CD4-positive, alpha-beta memory T cell (primary cell): ENCODE measurements around the gene DTD1. TPM values are rescaled to one million over a fixed set of nuclear protein-coding genes. Genes with fewer than 3 reads are reported as not detected.

Experiments used
- CTCF ChIA-PET: fragments of 350-600 bp; sonication (Branson Sonifier 250); formaldehyde crosslinking; loops from one replicate; lab custom pipeline; 2021; ENCODE audit warnings: inconsistent platforms; ENCODE audit not compliant: partially characterized antibody; lab: Charles Lee
- POLR2A ChIA-PET: fragments of 350-600 bp; sonication (Branson Sonifier 250); formaldehyde crosslinking; loops from one replicate; lab custom pipeline; 2021; ENCODE audit not compliant: partially characterized antibody; lab: Charles Lee
- DNase-seq, 5 donors: peaks; one replicate each; pipeline versions ENCODE4 v3.0.0 to v3.0.0-alpha.2; 2020 to 2022; ENCODE audit warnings: mixed read lengths in 1 of 5
- H3K27ac ChIP-seq: one replicate; pipeline ENCODE4 v1.7.0; 2013; ENCODE audit warnings: low read depth, low read length
- H3K27me3 ChIP-seq: 2 replicates; pipeline ENCODE4 v1.7.0; 2013; ENCODE audit warnings: mild to moderate bottlenecking, low read length, moderate library complexity; ENCODE audit not compliant: insufficient read depth
- H3K36me3 ChIP-seq: 2 replicates; pipeline ENCODE4 v1.7.0; 2013; ENCODE audit warnings: mild to moderate bottlenecking, low read length, moderate library complexity; ENCODE audit not compliant: insufficient read depth
- H3K4me1 ChIP-seq: 2 replicates; pipeline ENCODE4 v1.7.0; 2013; ENCODE audit warnings: mild to moderate bottlenecking, low read length, moderate library complexity; ENCODE audit not compliant: insufficient read depth
- H3K4me3 ChIP-seq, 2 donors: one replicate each; pipeline ENCODE4 v1.7.0; 2013; ENCODE audit warnings: low read length in 2 of 2, mild to moderate bottlenecking in 1 of 2
- H3K9me3 ChIP-seq, 2 donors: one replicate each; pipeline ENCODE4 v1.7.0; 2013; ENCODE audit warnings: low read length in 2 of 2, control low read depth in 1 of 2; ENCODE audit not compliant: control insufficient read depth in 1 of 2
- H3K27ac Mint-ChIP-seq, 7 donors: one replicate each; pipeline ENCODE4 v1.8.0; 2020 to 2021; ENCODE audit warnings: mixed read lengths in 7 of 7, mild to moderate bottlenecking in 6 of 7, inconsistent platforms in 3 of 7, moderate library complexity in 3 of 7
- H3K27me3 Mint-ChIP-seq, 2 donors: one replicate each; pipeline ENCODE4 v1.8.0; 2020 to 2021; ENCODE audit warnings: mixed read lengths in 2 of 2
- H3K36me3 Mint-ChIP-seq, 2 donors: one replicate each; pipeline ENCODE4 v1.8.0; 2020 to 2021; ENCODE audit warnings: mixed read lengths in 2 of 2, inconsistent platforms in 1 of 2, mild to moderate bottlenecking in 1 of 2
- H3K4me1 Mint-ChIP-seq, 4 donors: one replicate each; pipeline ENCODE4 v1.8.0; 2020 to 2021; ENCODE audit warnings: mixed read lengths in 4 of 4, mild to moderate bottlenecking in 1 of 4
- H3K4me3 Mint-ChIP-seq, 8 donors: one replicate each; pipeline ENCODE4 v1.8.0; 2020 to 2021; ENCODE audit warnings: mixed read lengths in 8 of 8, mild to moderate bottlenecking in 7 of 8, moderate library complexity in 6 of 8, inconsistent platforms in 3 of 8
- H3K9me3 Mint-ChIP-seq, 8 donors: one replicate each; pipeline ENCODE4 v1.8.0; 2020 to 2021; ENCODE audit warnings: mixed read lengths in 8 of 8, mild to moderate bottlenecking in 5 of 8, inconsistent platforms in 3 of 8, moderate library complexity in 1 of 8
- intact Hi-C: fragments of 100-400 bp; cut with micrococcal nuclease; formaldehyde crosslinking; loops from one replicate; pipeline ENCODE4 v1.15.1; 2023
- polyA plus RNA-seq, 2 donors: library from polyadenylated mRNA; unstranded; fragments of 300-500 nt; fragmentation: Illumina TruSeq; gene quantifications; one replicate each; pipeline ENCODE4 v1.2.3, GENCODE V29; 2021
- total RNA-seq, 2 experiments: library from RNA; stranded (reverse); gene quantifications; one replicate each; pipeline ENCODE4 v1.2.3, GENCODE V29; 2021

DTD1 gene
- total and polyA plus RNA-seq, 4 experiments from 2014 or later: 15.9 to 61.8 (median 38.0) TPM

DNA sequence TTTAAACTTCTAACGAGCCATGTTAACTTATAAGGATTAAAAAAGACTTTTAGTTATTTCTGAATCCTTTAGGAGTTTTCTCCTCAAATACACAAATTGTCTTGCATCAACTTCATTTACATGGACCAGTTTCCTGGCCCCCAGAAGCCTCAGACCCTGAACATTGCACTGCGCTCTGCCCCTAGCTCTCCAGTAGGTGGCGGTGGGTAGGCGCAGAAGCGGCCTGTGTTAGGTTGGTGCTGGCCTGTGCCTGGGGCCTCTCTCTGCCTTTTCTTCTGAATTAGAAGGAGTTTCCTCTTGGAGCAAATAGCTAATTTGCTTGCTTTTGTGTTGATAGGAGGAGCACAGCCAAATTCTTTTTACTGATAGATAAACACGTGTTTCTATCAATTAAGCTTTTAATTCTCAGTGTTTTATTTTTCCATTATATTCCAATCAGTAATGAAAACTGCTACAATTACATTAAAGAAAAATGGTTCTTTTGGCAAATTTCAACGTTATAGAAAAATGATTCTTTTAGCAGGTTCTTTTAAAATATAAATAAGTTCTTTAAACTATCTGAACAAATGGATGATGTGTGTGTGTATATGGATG, 44.4 kb downstream of the DTD1 start:
- Histone ChIP-seq H3K9me3 (no peaks in the 10 kb centered on the region), H3K27ac (no peak overlapping the region), H3K4me1 (no peaks in the 10 kb centered on the region), H3K27me3 (no peaks in the 10 kb centered on the region), H3K36me3 (peaks cover 6% of the 10 kb centered on the region), H3K4me3 (no peak overlapping the region)
- peak in 4 of 5 donors; percentile 20 to 33 (median 28) for DNase-seq
- Mint-ChIP-seq H3K27ac (no peak overlapping the region), H3K36me3 (peaks cover 41 to 43% of the 10 kb centered on the region in 2 donors), H3K9me3 (no peaks in the 10 kb centered on the region), H3K4me1 (peaks cover 0 to 5% (median 2%) of the 10 kb centered on the region in 4 donors), H3K4me3 (no peak overlapping the region), H3K27me3 (no peaks in the 10 kb centered on the region)
- POLR2A ChIA-PET: no interaction called here
- intact Hi-C loops: no loop called here
- CTCF ChIA-PET: interaction anchor here (0.7 to 1.4 kb wide), 7 partner anchors 9 to 424 kb away, joined by 3 to 10 read pairs (median 4); no protein-coding TSS in a partner anchor

DNA sequence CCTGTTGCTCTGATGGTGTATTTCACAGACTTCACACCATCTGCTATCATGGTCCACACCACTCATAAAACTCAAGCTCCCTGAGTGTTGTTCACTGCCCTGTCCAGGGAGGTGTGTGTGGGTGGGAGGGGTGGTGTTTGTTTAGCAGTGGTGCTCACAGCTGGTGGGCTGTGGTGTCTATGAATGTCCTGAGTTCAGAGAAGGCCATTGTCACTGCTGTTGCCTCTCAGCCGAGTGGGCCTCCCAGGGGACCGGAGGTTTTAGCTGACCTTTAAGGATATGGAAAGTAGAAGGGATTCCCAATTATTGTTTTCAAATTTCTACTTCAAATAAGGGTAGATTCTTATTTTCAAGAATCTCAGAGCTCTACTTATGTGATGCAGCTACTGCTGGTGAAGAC, 45.6 kb downstream of the DTD1 start:
- Mint-ChIP-seq H3K27me3 (no peaks in the 10 kb centered on the region), H3K4me1 (peaks cover 3 to 6% (median 4%) of the 10 kb centered on the region in 4 donors), H3K4me3 (no peak overlapping the region), H3K27ac (no peak overlapping the region), H3K9me3 (no peaks in the 10 kb centered on the region), H3K36me3 (peaks cover 38 to 44% of the 10 kb centered on the region in 2 donors)
- DNase-seq: no peak
- Histone ChIP-seq H3K27me3 (no peaks in the 10 kb centered on the region), H3K4me1 (no peaks in the 10 kb centered on the region), H3K4me3 (no peak overlapping the region), H3K9me3 (no peaks in the 10 kb centered on the region), H3K27ac (no peak overlapping the region), H3K36me3 (peaks cover 3% of the 10 kb centered on the region)
- intact Hi-C loops: no loop called here
- ChIA-PET CTCF (interaction anchor here (1.1 to 1.4 kb wide), 8 partner anchors 14 to 1030 kb away, joined by 3 to 10 read pairs (median 3); no protein-coding TSS in a partner anchor), POLR2A (no interaction called here)

DNA sequence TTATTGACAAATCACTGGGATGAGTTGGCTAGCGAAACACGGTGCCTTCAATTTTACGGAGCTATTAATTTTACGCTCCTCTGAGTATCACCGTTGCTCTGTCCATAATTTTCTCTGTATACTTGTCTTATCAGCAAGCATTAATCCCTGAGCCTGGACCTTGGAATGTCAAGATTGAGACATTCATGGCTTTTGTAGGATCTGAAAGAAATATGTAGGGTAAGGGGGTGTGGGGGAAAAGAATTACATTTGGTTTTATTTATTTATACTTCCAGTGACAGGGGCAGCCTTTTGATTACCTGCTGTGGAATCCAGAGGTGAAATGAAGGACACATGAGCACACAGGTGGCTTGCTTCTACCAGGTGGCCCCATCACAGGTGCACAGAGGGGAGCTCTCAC, 46.6 kb downstream of the DTD1 start:
- H3K27me3 Mint-ChIP-seq: no peaks in the 10 kb centered on the region
- no peaks in the 10 kb centered on the region for H3K27me3 ChIP-seq
- H3K4me1 Mint-ChIP-seq: peaks cover 5 to 8% (median 7%) of the 10 kb centered on the region in 4 donors
- H3K4me1 ChIP-seq: no peaks in the 10 kb centered on the region
- no peaks in the 10 kb centered on the region for H3K36me3 ChIP-seq
- no peaks in the 10 kb centered on the region for H3K9me3 Mint-ChIP-seq
- H3K36me3 Mint-ChIP-seq: peaks cover 39 to 44% of the 10 kb centered on the region in 2 donors
- ChIA-PET CTCF (interaction anchor here (1.1 to 1.4 kb wide), 3 partner anchors 13 to 159 kb away, joined by 3 to 5 read pairs (median 3); no protein-coding TSS in a partner anchor), POLR2A (no interaction called here)
- H3K27ac Mint-ChIP-seq: no peak overlapping the region
- no peaks in the 10 kb centered on the region for H3K9me3 ChIP-seq
- intact Hi-C loops: no loop called here
- DNase-seq: no peak
- H3K4me3 Mint-ChIP-seq: no peak overlapping the region
- H3K4me3 ChIP-seq: no peak overlapping the region
- H3K27ac ChIP-seq: no peak overlapping the region

DNA sequence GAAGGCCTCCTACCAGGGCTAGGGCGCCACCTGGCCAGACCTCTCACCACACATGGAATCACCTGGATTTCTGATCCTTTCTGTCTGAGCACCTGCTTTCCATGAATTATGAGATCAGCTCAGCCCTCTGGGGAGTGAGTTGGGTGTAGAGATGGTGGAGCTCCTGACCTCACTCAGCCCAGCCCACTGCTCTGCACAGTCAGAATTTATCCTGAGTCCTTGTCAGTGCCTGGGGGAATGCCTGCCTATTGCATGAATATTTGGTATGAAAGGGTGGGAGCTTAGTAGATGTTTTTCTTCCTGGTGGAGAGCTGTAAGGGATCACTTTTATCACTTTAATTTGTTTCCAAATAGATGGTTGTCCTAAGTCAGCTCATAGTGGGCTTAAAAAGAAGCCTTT, 47.5 kb downstream of the DTD1 start:
- ChIA-PET POLR2A (no interaction called here), CTCF (no interaction called here)
- no peaks in the 10 kb centered on the region for H3K36me3 ChIP-seq
- no peak overlapping the region for H3K4me3 ChIP-seq
- H3K27ac ChIP-seq: no peak overlapping the region
- Mint-ChIP-seq H3K36me3 (peaks cover 37 to 48% of the 10 kb centered on the region in 2 donors), H3K27me3 (no peaks in the 10 kb centered on the region), H3K9me3 (no peaks in the 10 kb centered on the region), H3K27ac (peak overlapping the region in 1 of 7 donors; percentile 28), H3K4me3 (no peak overlapping the region), H3K4me1 (peaks cover 5 to 8% (median 7%) of the 10 kb centered on the region in 4 donors)
- intact Hi-C loops: no loop called here
- no peaks in the 10 kb centered on the region for H3K9me3 ChIP-seq
- H3K4me1 ChIP-seq: no peaks in the 10 kb centered on the region
- DNase-seq: no peak
- H3K27me3 ChIP-seq: no peaks in the 10 kb centered on the region

DNA sequence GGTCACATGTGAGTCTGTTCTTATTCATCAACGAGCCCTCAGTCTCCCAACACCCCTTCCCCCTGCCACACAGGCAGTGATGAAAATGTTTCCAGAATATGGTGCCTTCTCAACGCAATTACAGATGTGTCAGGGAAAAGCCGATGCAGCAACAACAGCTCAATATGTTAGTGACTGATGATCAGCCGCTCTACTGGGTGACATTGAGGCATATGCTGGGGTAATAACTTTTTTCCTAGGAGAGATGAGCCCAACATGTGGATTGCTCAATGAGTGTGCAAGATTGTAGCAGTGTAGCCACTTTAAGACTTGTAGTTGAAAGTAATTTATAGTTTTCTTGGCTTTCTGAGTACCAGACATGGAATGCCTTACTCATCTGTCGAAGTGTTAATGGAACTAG, 49.4 kb downstream of the DTD1 start:
- Mint-ChIP-seq H3K27me3 (no peaks in the 10 kb centered on the region), H3K4me1 (peaks cover 5 to 10% (median 8%) of the 10 kb centered on the region in 4 donors), H3K4me3 (no peak overlapping the region), H3K9me3 (no peaks in the 10 kb centered on the region), H3K27ac (no peak overlapping the region), H3K36me3 (peaks cover 28 to 42% of the 10 kb centered on the region in 2 donors)
- Histone ChIP-seq H3K4me1 (no peaks in the 10 kb centered on the region), H3K36me3 (no peaks in the 10 kb centered on the region), H3K27me3 (no peaks in the 10 kb centered on the region), H3K4me3 (no peak overlapping the region), H3K9me3 (no peaks in the 10 kb centered on the region), H3K27ac (no peak overlapping the region)
- DNase-seq: no peak
- intact Hi-C loops: no loop called here
- CTCF ChIA-PET: no interaction called here
- POLR2A ChIA-PET: no interaction called here

DNA sequence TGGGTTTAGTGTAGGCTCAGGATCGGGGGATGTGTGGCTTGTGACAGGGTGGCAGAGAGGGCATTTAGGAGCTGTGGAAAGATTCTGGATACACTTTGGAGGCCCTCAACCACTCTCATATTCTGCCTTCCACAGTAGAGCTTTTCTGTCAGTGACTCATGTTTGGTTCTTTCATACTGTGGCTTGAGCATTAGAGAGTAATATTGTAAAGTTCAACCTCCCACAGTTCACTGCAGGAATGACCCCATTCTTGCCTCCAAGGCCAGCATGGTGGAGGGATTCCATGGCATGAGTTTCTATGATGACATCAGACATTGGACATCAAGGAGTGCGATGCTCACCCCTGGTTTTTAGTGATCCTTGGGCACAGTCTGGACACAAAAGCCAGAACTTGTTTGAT, 50.9 kb downstream of the DTD1 start:
- H3K4me1 ChIP-seq: no peaks in the 10 kb centered on the region
- H3K27ac Mint-ChIP-seq: peak overlapping the region in 2 of 7 donors; percentile 18 to 83
- H3K9me3 ChIP-seq: no peaks in the 10 kb centered on the region
- H3K27ac ChIP-seq: no peak overlapping the region
- H3K36me3 ChIP-seq: no peaks in the 10 kb centered on the region
- no peaks in the 10 kb centered on the region for H3K9me3 Mint-ChIP-seq
- H3K27me3 ChIP-seq: no peaks in the 10 kb centered on the region
- intact Hi-C loops: no loop called here
- peak overlapping the region in 1 of 8 donors; percentile 38 for H3K4me3 Mint-ChIP-seq
- DNase-seq: no peak
- H3K4me1 Mint-ChIP-seq: peaks cover 0 to 14% (median 10%) of the 10 kb centered on the region in 4 donors
- H3K27me3 Mint-ChIP-seq: no peaks in the 10 kb centered on the region
- peaks cover 26 to 49% of the 10 kb centered on the region in 2 donors for H3K36me3 Mint-ChIP-seq
- ChIA-PET POLR2A (no interaction called here), CTCF (no interaction called here)
- H3K4me3 ChIP-seq: no peak overlapping the region

DNA sequence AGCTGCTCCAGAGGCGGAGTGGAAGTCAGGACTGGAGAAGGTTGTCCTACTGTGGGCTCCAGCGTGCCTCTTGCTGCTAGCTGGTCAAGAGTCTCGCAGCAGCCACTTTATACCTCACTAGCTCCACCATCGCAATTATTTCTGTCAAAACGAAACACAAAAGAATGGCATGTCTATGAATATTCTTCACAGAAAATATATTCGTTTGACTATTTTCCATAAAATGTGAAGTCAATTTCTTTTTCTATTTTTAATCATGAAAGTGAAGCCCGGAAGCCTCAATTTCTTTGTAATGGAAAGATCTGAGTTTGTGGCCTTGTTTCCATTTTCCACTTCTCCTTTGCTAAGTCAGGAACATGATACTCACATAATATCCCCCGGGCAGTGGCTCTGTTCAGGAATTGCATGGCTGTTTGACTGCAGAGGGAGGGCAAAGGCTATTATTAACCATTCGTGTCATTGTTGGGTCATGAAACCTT, 51.7 kb downstream of the DTD1 start:
- Histone ChIP-seq H3K27me3 (no peaks in the 10 kb centered on the region), H3K27ac (no peak overlapping the region), H3K4me3 (no peak overlapping the region), H3K9me3 (no peaks in the 10 kb centered on the region), H3K4me1 (no peaks in the 10 kb centered on the region), H3K36me3 (no peaks in the 10 kb centered on the region)
- CTCF ChIA-PET: interaction anchor here (0.6 kb wide), 1 partner anchor 471 kb away, joined by 4 read pairs; no protein-coding TSS in a partner anchor
- intact Hi-C loops: no loop called here
- Mint-ChIP-seq H3K9me3 (no peaks in the 10 kb centered on the region), H3K36me3 (peaks cover 25 to 49% of the 10 kb centered on the region in 2 donors), H3K27me3 (no peaks in the 10 kb centered on the region), H3K4me1 (peaks cover 0 to 14% (median 10%) of the 10 kb centered on the region in 4 donors), H3K4me3 (peak overlapping the region in 1 of 8 donors; percentile 10), H3K27ac (peak overlapping the region in 2 of 7 donors; percentile 48 to 58)
- POLR2A ChIA-PET: no interaction called here
- no peak for DNase-seq
